Sciatic nerve (tissue), 2 donors: ENCODE results near the gene TBC1D22A. TPM values are rescaled to one million over a fixed set of nuclear protein-coding genes. Genes with fewer than 3 reads are reported as not detected.
A peak's percentile ranks its signal among the peaks of the same experiment; 100 is the strongest.

Experiments
- ATAC-seq: fragments of 200-7000 bp; cut with Tn5 transposase; one replicate; pipeline ENCODE4 v1.9.1; 2020; ENCODE audit warnings: mild to moderate bottlenecking, moderate library complexity
- DNase-seq: peaks from one replicate; pipeline ENCODE4 v3.0.0-alpha.2; 2020; ENCODE audit warnings: low spot score
- intact Hi-C: fragments of 100-400 bp; cut with DNase I; formaldehyde crosslinking; loops from one replicate; pipeline ENCODE4 v1.14.2; 2022
- total RNA-seq: library from RNA; stranded (reverse); fragmentation: NEBNext Ultra II Directional; extraction: Animal tissue kit (Norgen Biotek cat#: 25700); gene quantifications from one replicate; pipeline ENCODE4 v1.2.1, GENCODE V29; 2021
- donor health status: DM: no; HTN: no; CAD: no.
- donor health status: DM: no; HTN: no; CAD: no.

The TBC1D22A gene
- total RNA-seq, 1 donor from 2014 or later = 36.3 TPM

- DNase-seq (peak; percentile 45), ATAC-seq (no peak)
- intact Hi-C loops = no loop called here
Observed at GRCh38 chr22:47015589-47016178, 253.2 kb downstream of the TBC1D22A start.

- peak; percentile 41 for DNase-seq
- intact Hi-C loops = no loop called here
- ATAC-seq = no peak
Observed at GRCh38 chr22:47016631-47017030, 254.2 kb downstream of the TBC1D22A start.

DNA sequence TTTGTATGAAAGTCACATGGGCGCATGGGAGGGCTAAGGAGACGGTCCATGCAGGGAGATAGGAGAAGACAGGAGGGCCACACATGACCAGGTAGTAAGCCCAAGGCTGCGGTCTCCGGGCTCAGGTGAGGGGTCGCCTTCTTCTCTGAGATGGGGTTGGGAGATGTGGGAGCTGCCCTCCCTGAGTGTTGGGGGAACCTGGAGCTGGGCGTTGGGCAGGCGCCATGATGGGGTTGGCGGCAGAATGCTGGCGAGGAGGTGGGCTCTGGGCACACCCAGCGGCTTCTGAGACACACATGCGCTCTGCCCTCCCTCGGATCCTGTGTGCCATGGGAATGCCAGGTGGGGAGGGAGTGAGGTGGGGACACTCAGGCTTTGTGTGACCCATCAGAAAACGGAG is 254.8 kb downstream of the TBC1D22A start:
- intact Hi-C loops = no loop called here
- DNase-seq (peak; percentile 50), ATAC-seq (no peak)

DNA sequence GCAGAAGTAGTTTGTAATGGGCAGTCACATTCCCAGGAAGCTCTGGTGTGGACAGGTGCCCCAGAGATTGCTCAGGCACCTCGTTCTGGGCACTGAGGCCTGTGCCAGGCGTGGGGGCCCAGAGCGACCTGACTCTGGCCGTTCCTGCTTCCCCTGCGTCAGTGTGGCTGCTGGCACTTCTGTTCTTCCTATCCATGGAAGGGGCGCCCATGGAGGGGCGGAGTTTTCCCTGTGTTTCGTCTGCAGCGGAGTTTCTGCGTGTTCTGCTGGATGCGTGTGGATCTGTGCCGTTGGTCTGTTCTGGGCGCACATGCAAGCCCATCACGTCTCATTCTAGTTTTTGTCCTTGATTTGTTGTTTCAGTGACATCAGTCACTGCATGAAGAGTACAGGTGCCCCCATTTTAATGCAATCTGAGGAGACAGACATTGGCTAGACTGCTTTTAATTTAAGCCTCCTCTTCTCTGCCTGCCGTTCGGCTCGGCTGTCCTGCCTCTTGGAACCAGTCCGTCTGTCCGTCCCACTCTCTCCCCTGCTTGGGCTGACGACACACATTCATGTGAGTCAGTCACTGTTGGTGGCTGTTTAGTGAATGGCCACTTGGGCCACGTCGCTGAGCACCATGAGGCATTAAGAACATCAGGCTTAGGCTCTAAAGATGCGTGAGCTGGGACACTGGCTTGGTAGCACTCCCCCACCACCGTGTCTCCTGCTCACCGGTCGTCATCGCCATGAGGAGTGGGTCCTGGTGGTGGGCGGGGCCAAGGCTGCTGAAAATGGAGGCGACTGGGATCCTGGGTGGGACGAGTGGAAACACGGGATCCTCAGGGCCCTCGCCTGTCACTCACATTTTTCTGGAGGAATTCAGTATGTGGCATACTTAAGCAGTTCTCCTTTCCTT is 255.8 kb downstream of the TBC1D22A start:
- ATAC-seq (no peak), DNase-seq (peak; percentile 52)
- intact Hi-C loops = no loop called here

- ATAC-seq (no peak), DNase-seq (peak; percentile 49)
- intact Hi-C loops = no loop called here
Observed at GRCh38 chr22:47019012-47019790, 256.8 kb downstream of the TBC1D22A start.

DNA sequence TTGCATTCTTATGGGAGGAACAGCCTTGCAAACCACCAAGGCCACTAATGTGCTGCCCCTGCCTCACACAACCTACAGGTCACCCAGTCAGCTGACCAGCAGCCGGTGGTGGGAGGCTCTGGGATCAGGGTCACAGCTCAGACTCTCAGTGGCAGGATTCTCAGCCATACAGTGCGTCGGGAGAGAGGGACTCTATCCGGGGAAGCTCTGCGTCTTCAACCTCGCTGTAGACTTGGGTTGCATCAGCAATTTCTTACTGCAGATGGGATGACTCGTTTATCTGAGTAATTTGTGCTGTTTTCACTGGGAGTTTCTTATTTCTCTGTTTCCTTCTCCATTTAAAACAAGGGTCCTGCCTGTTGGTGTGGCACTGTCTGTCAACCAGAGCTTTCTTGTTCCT is 257.7 kb downstream of the TBC1D22A start:
- ATAC-seq (no peak), DNase-seq (peak; percentile 25)

DNA sequence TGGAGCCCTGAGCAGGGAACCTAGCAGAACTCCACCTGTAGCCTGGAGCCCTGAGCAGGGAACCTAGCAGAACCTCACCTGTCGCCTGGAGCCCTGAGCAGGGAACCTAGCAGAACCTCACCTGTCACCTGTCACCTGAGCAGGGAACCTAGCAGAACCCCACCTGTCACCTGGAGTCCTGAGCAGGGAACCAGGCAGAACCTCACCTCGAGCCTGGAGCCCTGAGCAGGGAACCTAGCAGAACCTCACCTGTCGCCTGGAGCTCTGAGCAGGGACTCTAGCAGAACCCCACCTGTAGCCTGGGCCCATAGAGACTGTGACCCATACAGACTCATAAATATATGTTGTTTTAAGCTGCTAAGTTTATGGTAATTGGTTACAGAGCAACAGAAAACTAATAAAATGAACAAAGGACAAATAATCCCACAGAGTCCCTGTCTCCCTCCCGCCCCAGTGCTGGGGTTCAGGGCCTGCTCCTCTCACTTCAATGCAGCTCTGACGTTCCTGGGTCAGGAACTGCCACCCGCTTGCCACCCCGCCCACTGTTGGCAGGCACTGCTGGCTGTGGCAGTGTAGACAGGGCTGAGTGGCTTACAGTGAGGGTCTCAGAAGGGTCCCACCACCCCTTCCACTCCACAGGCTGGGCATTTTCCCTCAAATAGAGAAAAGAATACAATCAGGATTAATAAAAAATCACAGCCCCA is 259.1 kb downstream of the TBC1D22A start:
- DNase-seq (peak; percentile 57), ATAC-seq (peak; percentile 70)
- intact Hi-C loops = no loop called here

More for the DNA sequence above, 257.7 kb downstream of the TBC1D22A start:
- intact Hi-C loops = no loop called here

DNA sequence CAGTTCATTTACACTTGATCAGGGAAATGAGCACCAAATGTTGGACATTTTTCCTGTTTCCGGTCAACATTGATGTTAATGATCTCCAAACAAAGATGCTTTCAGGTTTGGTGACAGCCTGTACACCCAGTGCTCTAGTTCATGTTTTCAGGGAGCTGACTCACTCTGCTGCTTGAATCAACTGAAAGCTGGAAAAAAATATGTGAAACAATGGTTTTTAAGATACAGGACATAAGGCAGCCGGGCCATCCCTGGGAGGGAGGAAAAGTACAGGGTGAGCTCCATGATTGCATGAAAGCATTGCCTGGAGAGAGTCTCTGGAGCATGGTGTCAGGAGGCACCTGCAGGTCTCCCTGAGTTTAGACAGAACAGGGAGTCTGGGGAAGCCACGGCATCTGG is 259.6 kb downstream of the TBC1D22A start:
- peak; percentile 41 for DNase-seq
- intact Hi-C loops = no loop called here
- ATAC-seq = peak; percentile 79

GRCh38 chr22:47022475-47022874 is 260.0 kb downstream of the TBC1D22A start:
- intact Hi-C loops = no loop called here
- DNase-seq = no peak
- no peak for ATAC-seq

DNA sequence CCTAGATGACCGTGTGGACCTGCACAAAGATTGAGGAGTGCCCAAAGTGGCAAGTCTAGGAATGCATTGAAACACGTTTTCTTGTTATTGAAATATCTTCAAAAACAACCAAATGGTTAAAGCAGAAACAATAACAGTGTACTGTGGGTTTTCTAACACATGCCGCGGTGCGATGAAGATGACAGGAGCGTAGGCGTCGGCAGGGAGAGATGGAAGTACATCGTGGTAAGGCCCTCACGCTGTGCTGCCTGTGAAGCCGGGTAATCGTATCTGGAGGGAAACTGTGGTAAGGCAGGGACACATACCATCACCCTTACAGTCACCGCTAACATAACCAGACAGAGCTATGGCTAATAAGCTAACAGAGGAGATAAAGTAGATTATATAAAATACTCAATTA is 261.4 kb downstream of the TBC1D22A start:
- ATAC-seq (no peak), DNase-seq (no peak)
- intact Hi-C loops = no loop called here

- ATAC-seq (no peak), DNase-seq (peak; percentile 41)
- intact Hi-C loops = no loop called here
Observed at GRCh38 chr22:47027766-47028165, 265.3 kb downstream of the TBC1D22A start.

- intact Hi-C loops = no loop called here
- peak; percentile 51 for DNase-seq
Observed at GRCh38 chr22:47029244-47030074, 267.0 kb downstream of the TBC1D22A start.

DNA sequence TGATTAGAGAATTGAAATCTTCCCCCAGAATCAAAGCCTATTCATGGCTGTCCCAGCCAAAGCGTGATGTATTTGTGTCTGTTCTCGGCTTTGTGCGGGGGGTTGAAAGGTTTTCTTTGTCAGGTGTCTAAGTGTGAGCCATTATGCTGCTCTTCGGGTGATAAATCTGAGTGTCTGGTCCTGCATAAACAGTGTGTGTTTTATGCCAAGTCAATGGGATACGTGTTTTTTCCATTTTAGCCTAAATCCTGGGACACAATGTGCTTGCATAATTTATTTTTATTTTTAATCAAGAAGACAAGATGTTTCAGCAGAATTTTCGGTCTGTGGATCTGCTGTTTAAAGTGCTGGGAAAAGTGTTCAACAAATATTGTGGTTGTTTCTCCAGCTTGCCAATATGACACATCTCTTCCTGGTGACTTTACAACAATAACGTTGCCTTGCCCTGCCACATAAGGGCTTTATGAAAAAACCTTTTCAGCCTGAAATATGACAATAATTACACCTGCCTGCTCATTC is 267.8 kb downstream of the TBC1D22A start:
- ATAC-seq (peak; percentile 45), DNase-seq (no peak)
- intact Hi-C loops = no loop called here

More at GRCh38 chr22:47029244-47030074, 267.0 kb downstream of the TBC1D22A start:
- ATAC-seq = no peak

DNA sequence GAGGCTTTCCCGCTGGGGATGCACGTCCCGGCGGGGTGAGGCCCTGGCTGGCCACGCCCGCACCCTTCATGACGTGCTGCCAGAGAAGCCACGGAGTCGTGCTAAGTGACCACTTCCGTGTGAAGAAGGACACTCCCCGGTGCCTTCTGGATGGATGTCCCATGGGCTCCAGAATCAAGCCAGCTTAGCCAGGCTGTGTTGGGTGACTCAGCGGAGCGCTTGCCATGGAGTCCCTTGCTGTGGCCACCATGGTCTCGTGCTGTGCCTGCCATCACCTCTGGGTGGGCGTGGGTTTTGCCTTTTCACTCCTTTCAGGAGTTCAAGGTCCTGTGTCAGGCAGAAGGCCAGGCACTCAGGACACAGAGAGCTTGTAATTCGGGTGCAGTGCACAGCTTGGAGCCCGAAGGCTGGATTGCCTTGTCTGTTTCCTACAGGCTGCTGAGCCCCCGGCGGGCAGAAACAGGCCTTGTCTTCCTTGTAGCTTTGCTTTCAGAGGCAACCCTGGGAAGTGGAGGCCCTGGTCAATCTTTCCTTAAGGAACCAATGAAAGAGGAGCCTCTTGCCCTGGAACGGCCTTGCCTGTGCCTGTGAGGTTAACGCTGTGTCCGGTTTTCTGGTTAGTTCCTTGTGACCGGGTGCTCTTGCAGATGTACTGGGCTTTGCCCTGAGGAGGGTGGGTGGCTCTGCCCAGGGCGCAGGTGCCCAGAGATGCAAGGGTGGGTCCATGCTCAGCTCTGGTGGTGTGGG is 268.6 kb downstream of the TBC1D22A start:
- intact Hi-C loops = no loop called here
- DNase-seq (no peak), ATAC-seq (no peak)

DNA sequence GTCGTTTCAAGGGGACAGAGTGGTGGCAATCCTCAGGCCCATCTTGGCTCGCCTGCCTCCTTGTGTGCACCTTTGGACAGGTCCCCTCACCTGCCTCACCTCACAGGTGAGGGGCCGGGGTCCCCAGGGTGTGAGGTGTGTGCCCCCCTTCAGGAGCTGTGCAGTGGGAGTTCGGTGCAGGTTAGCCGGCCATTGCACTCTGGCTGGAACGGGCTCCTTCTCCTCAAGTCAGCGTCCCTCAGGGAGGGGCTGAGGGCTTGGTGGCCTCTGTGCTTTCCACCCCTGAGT is 269.1 kb downstream of the TBC1D22A start:
- no peak for DNase-seq
- no peak for ATAC-seq
- intact Hi-C loops = no loop called here

- ATAC-seq (peak; percentile 63), DNase-seq (no peak)
- intact Hi-C loops = no loop called here
Observed at GRCh38 chr22:47032091-47032943, 269.9 kb downstream of the TBC1D22A start.
